ENCODE measurements around the gene LRP8. TPM values are rescaled to one million over a fixed set of nuclear protein-coding genes. Genes with fewer than 3 reads are reported as not detected.

LRP8 gene
- total RNA-seq, 1 experiment from 2014 or later: 28.6 TPM

GRCh38 chr1:53349369-53349835 lies 21.5 kb upstream of the LRP8 start:
- Histone ChIP-seq H3K4me3 (ENCODE audit: low read depth in 2 of 2, low read length in 2 of 2) (no peak overlapping the region), H3K27ac (ENCODE audit: low read length) (no peak overlapping the region), H3K9me3 (ENCODE audit: control insufficient read depth, insufficient read depth, low read depth, low read length) (no peaks in the 10 kb centered on the region), H3K4me1 (ENCODE audit: control insufficient read depth, insufficient read depth, low read length) (no peaks in the 10 kb centered on the region), H3K27me3 (ENCODE audit: control insufficient read depth, insufficient read depth, low read length) (no peaks in the 10 kb centered on the region), H3K36me3 (ENCODE audit: control insufficient read depth, insufficient read depth, low read length) (no peaks in the 10 kb centered on the region)
- POLR2A ChIA-PET: no interaction called here
- TF ChIP-seq CTCF (IDR thresholded peaks at IDR 0.05) (no peak), REST (IDR thresholded peaks at IDR 0.05; ENCODE audit: insufficient read depth in 1 of 2, low read depth in 2 of 2, low read length in 1 of 2) (no peak), TCF7L2 (IDR thresholded peaks at IDR 0.05; ENCODE audit: low read depth, low read length) (no peak), SIN3A (IDR thresholded peaks at IDR 0.05; ENCODE audit: borderline replicate concordance, insufficient read depth, low read depth, low read length) (no peak), POLR2AphosphoS5 (IDR thresholded peaks at IDR 0.05; ENCODE audit: low read depth, low read length) (no peak)
- no peak for DNase-seq (ENCODE audit: low read depth, low spot score)
- BruUV-seq (replicated peaks): no TSS peak
- 0 out of 2 replicates have a peak, but pooled peaks have one; percentile 46 for ATAC-seq
- CTCF ChIA-PET: no interaction called here
- intact Hi-C loops (cut with micrococcal nuclease; ENCODE audit: unreplicated experiment): no loop called here
- in situ Hi-C loops (cut with HindIII; ENCODE audit: low pct_unique_long_range_greater_than_20kb, low sequenced_read_pairs): no loop called here

- ATAC-seq: 0 out of 2 replicates have a peak, but pooled peaks have one; percentile 25
- in situ Hi-C loops (cut with HindIII; ENCODE audit: low pct_unique_long_range_greater_than_20kb, low sequenced_read_pairs): no loop called here
- POLR2A ChIA-PET: no interaction called here
Measured at GRCh38 chr1:53348486-53349368, 20.9 kb upstream of the LRP8 start.

More at GRCh38 chr1:53348486-53349368, 20.9 kb upstream of the LRP8 start:
- Histone ChIP-seq H3K9me3 (ENCODE audit: control insufficient read depth, insufficient read depth, low read depth, low read length) (no peaks in the 10 kb centered on the region), H3K4me1 (ENCODE audit: control insufficient read depth, insufficient read depth, low read length) (no peaks in the 10 kb centered on the region), H3K4me3 (ENCODE audit: low read depth in 2 of 2, low read length in 2 of 2) (no peak overlapping the region), H3K27ac (ENCODE audit: low read length) (no peak overlapping the region), H3K27me3 (ENCODE audit: control insufficient read depth, insufficient read depth, low read length) (no peaks in the 10 kb centered on the region), H3K36me3 (ENCODE audit: control insufficient read depth, insufficient read depth, low read length) (no peaks in the 10 kb centered on the region)
- CTCF ChIA-PET: no interaction called here
- TF ChIP-seq REST (IDR thresholded peaks at IDR 0.05; ENCODE audit: insufficient read depth in 1 of 2, low read depth in 2 of 2, low read length in 1 of 2): no peak
- no peak for TF ChIP-seq POLR2AphosphoS5 (IDR thresholded peaks at IDR 0.05; ENCODE audit: low read depth, low read length)
- no peak for TF ChIP-seq SIN3A (IDR thresholded peaks at IDR 0.05; ENCODE audit: borderline replicate concordance, insufficient read depth, low read depth, low read length)
- no peak for TF ChIP-seq CTCF (IDR thresholded peaks at IDR 0.05)
- no peak for TF ChIP-seq TCF7L2 (IDR thresholded peaks at IDR 0.05; ENCODE audit: low read depth, low read length)
- intact Hi-C loops (cut with micrococcal nuclease; ENCODE audit: unreplicated experiment): no loop called here
- no peak for DNase-seq (ENCODE audit: low read depth, low spot score)
- BruUV-seq (replicated peaks): no TSS peak
